Loucy (cell line): ENCODE measurements around the gene PCBP3.
"Not testable (repeated sequence)": the region's sequence is repeated elsewhere in the genome, so short reads cannot be mapped to it uniquely, and the experiment has no call there.

Experiments used
- H2AFZ ChIP-seq: fragments of 200-600 bp; sonication (generic); 2 replicates; pipeline ENCODE4 v1.6.0; 2016; ENCODE audit warnings: antibody characterized with exemption, mild to moderate bottlenecking, low read length, moderate library complexity
- H3F3A ChIP-seq: fragments of 200-600 bp; 2 replicates; pipeline ENCODE4 v1.6.0; 2016; ENCODE audit warnings: antibody characterized with exemption, low read depth, mild to moderate bottlenecking
- H3K27me3 ChIP-seq: fragments of 200-600 bp; sonication (generic); 2 replicates; pipeline ENCODE4 v1.6.1; 2014; ENCODE audit warnings: low read length, mild to moderate bottlenecking; ENCODE audit not compliant: insufficient read depth, poor library complexity, severe bottlenecking
- H3K36me3 ChIP-seq: fragments of 200-600 bp; sonication (generic); 2 replicates; pipeline ENCODE4 v1.6.1; 2016; ENCODE audit warnings: low read length; ENCODE audit not compliant: insufficient read depth
- H3K4me1 ChIP-seq: fragments of 200-600 bp; sonication (generic); 2 replicates; pipeline ENCODE4 v1.5.1; 2014; ENCODE audit warnings: low read length, mild to moderate bottlenecking; ENCODE audit not compliant: insufficient read depth, poor library complexity, severe bottlenecking
- H3K4me2 ChIP-seq: fragments of 200-600 bp; sonication (generic); 2 replicates; pipeline ENCODE4 v1.6.0; 2014; ENCODE audit warnings: antibody characterized with exemption, low read length, low read depth, mild to moderate bottlenecking; ENCODE audit not compliant: poor library complexity, severe bottlenecking
- H3K4me3 ChIP-seq: fragments of 200-600 bp; sonication (generic); 2 replicates; pipeline ENCODE4 v1.5.1; 2014; ENCODE audit warnings: low read length, mild to moderate bottlenecking, mixed read lengths; ENCODE audit not compliant: poor library complexity, severe bottlenecking
- H3K79me2 ChIP-seq: fragments of 200-600 bp; sonication (generic); 2 replicates; pipeline ENCODE4 v1.6.1; 2014; ENCODE audit warnings: low read length; ENCODE audit not compliant: insufficient read depth
- H3K9ac ChIP-seq: fragments of 200-600 bp; sonication (generic); 2 replicates; pipeline ENCODE4 v1.6.0; 2014; ENCODE audit warnings: mild to moderate bottlenecking, low read depth, low read length, moderate library complexity; ENCODE audit not compliant: poor library complexity, severe bottlenecking
- H3K9me2 ChIP-seq: fragments of 200-600 bp; sonication (generic); replicated peaks from 2 replicates; pipeline ENCODE4 v1.6.1; 2016; ENCODE audit warnings: low read depth, low read length, mixed read lengths
- H3K9me3 ChIP-seq: fragments of 200-600 bp; sonication (generic); 2 replicates; pipeline ENCODE4 v1.6.1; 2014; ENCODE audit warnings: mild to moderate bottlenecking, antibody characterized with exemption, low read length, low read depth; ENCODE audit not compliant: insufficient read depth
- H4K20me1 ChIP-seq: fragments of 200-600 bp; sonication (generic); 2 replicates; pipeline ENCODE4 v1.6.0; 2014; ENCODE audit warnings: antibody characterized with exemption, low read length, mild to moderate bottlenecking; ENCODE audit not compliant: insufficient read depth, poor library complexity, severe bottlenecking
- CTCF ChIP-seq: fragments of 200-600 bp; sonication (generic); conservative IDR thresholded peaks from 2 replicates; pipeline ENCODE4 v1.5.1; 2014; ENCODE audit warnings: mild to moderate bottlenecking, antibody characterized with exemption, low read length
- EZH2phosphoT487 ChIP-seq: fragments of 200-600 bp; IDR thresholded peaks from 2 replicates; pipeline ENCODE4 v1.6.1; 2018; ENCODE audit warnings: antibody characterized with exemption, mild to moderate bottlenecking, moderate library complexity, borderline replicate concordance

PCBP3 gene

GRCh38 chr21:45804809-45805313 is 161.3 kb downstream of the PCBP3 start:
- Histone ChIP-seq H3K4me2 (no peak overlapping the region), H3F3A (no peaks in the 10 kb centered on the region), H3K36me3 (no peaks in the 10 kb centered on the region), H3K9ac (no peak overlapping the region), H3K4me1 (peaks cover 7% of the 10 kb centered on the region), H4K20me1 (no peaks in the 10 kb centered on the region), H3K4me3 (no peak overlapping the region), H3K9me2 (no peaks in the 10 kb centered on the region), H2AFZ (no peak overlapping the region), H3K27me3 (no peaks in the 10 kb centered on the region), H3K79me2 (no peaks in the 10 kb centered on the region), H3K9me3 (no peaks in the 10 kb centered on the region)
- TF ChIP-seq CTCF: no peak
- TF ChIP-seq EZH2phosphoT487: no peak

DNA sequence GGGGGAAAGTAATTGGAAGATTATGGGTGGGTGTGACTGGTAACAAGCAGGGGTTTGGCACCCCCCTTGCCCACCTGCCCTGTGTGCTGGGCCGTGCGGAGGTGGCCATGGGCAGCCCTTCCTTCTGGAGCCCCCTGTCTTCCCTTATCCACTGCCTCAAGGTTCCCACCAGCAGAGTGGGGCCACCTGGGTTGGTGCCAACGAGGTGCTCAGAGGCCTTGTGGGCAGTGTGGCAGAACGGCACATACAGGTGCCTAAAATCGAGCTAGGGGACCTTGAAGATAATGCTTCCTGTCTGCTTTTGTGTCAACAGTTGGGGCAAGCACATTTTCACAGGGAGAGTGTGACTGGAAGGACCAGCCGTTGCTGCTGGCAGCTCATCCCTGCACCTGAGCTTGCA is 161.8 kb downstream of the PCBP3 start:
- Histone ChIP-seq H3F3A (no peaks in the 10 kb centered on the region), H3K27me3 (no peaks in the 10 kb centered on the region), H3K9me2 (no peaks in the 10 kb centered on the region), H3K9ac (no peak overlapping the region), H3K4me1 (peaks cover 7% of the 10 kb centered on the region), H3K4me3 (no peak overlapping the region), H2AFZ (no peak overlapping the region), H3K36me3 (no peaks in the 10 kb centered on the region), H3K4me2 (no peak overlapping the region), H4K20me1 (no peaks in the 10 kb centered on the region), H3K79me2 (no peaks in the 10 kb centered on the region), H3K9me3 (no peaks in the 10 kb centered on the region)
- TF ChIP-seq CTCF (no peak), EZH2phosphoT487 (no peak)

DNA sequence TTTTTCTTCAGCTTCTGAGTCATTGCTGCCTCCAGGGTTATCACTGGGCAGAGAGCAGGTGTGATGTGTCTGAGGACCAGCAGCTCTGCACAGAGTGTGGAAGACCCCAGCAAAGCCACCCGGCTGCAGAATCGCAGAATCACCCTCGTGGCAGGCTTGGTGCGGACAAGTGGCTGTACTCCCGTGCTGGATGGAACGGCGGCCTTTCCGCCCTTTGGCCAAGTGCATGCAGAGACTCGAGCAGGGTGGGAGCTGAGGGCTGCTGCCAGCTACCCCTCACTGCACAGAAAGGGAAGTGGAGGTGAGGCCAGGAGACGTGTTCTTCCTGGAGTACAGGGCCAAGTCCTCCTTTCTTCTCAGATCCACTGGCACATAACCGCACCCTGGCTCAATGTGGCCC is 162.5 kb downstream of the PCBP3 start:
- Histone ChIP-seq H3K4me1 (peaks cover 7% of the 10 kb centered on the region), H3K4me2 (no peak overlapping the region), H3K9ac (no peak overlapping the region), H3K27me3 (no peaks in the 10 kb centered on the region), H3F3A (no peaks in the 10 kb centered on the region), H4K20me1 (no peaks in the 10 kb centered on the region), H3K9me3 (no peaks in the 10 kb centered on the region), H2AFZ (no peak overlapping the region), H3K36me3 (no peaks in the 10 kb centered on the region), H3K4me3 (no peak overlapping the region), H3K9me2 (no peaks in the 10 kb centered on the region), H3K79me2 (no peaks in the 10 kb centered on the region)
- no peak for TF ChIP-seq EZH2phosphoT487
- no peak for TF ChIP-seq CTCF

DNA sequence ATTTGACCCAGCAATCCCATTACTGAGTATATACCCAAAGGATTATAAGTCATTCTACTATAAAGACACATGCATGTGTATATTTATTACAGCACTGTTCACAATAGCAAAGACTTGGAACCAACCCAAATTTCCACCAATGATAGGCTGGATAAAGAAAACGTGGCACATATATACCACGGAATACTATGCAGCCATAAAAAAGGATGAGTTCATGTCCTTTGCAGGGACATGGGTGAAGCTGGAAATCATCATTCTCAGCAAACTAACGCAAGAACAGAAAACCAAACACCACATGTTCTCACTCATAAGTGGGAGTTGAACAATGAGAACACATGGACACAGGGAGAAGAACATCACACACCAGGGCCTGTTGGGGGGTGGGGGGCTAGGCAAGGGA is 165.1 kb downstream of the PCBP3 start:
- H3K36me3 ChIP-seq, H3K9me2 ChIP-seq, H3K4me1 ChIP-seq, H3K9ac ChIP-seq, H3K9me3 ChIP-seq, H3K27me3 ChIP-seq, H3K4me2 ChIP-seq, H3K79me2 ChIP-seq, H4K20me1 ChIP-seq, H3K4me3 ChIP-seq, H3F3A ChIP-seq, H2AFZ ChIP-seq: not testable (repeated sequence)
